GM12873 (cell line): ENCODE measurements around the gene ALPI.

Experiments used
- CTCF ChIP-seq: IDR thresholded peaks from 2 replicates; pipeline ENCODE4 v1.5.1; 2012; ENCODE audit warnings: low read depth, mild to moderate bottlenecking, moderate library complexity, low read length, control low read depth; ENCODE audit not compliant: insufficient read depth; ENCODE audit errors: missing control alignments

ALPI gene

DNA sequence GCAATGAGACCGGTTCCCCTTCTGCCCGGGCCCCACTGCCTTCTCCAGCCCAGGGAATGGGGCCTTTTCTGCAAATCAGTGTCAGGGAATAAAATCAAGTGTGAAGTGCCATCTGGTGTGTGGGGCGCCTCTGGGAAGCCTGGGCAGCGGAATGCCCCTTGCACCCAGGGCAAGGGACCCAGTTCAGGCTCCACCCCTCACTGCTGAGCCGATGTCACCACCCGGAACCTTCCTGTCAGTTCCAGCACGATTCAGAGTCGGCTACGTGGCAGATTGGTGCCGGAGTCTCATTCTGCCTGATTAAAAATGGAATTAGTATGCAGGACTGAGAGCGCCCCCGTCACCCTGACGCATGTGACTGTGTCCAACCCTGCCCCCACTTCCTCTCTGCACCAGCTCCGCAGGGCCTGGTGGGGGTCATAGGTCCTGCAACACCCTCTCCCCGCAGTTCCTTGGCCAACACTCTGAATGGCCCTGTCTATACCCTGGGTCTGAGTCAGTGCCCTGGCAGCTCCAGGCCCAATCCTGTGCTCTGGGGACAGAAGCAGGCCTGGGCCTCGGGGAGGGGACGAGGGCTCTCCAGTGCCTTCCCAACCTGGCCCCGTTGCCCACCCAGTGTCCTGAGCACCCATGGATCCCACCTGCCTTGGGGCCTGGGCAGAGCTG, 8.2 kb upstream of the ALPI start:
- TF ChIP-seq CTCF, result no peak

DNA sequence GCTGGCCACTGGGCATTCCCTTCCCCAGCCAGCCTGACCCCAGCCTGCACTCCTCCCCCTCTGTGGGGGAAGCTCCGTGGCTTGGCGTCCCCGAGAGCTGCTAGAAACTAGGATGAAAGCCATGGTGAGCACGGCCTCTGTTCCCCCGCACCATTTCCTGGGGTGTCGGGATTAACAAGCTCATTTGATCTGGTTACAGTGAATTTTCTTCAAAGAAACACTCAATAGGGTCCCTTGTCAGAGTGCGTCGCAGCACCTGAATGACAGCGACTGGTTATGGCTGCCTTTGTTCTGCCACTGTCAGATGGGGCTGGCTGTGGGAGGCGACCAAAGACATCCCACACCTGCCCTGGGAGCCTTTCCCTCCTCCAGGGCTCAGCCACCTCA, 7.7 kb upstream of the ALPI start:
- no peak for TF ChIP-seq CTCF

DNA sequence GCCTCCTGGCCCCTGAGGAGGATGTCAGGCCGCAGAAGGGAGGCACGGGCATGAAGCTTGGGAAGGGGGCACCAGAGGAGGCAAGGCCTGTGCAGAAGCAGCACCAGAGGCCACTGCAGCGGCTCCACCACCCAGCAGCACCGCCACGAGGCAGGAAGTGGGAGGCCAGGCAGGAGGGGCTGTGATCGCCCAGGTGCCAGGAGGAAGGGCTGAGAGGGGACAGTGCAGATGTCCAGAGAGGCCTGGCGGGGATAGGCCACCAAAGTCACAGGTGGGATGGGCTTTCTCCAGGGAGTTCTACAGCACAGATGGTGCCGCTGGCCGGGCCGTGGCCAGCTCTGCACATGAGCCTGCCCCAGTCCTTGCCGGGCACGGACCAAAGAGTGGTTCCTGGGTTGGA, 6.0 kb upstream of the ALPI start:
- no peak for TF ChIP-seq CTCF

DNA sequence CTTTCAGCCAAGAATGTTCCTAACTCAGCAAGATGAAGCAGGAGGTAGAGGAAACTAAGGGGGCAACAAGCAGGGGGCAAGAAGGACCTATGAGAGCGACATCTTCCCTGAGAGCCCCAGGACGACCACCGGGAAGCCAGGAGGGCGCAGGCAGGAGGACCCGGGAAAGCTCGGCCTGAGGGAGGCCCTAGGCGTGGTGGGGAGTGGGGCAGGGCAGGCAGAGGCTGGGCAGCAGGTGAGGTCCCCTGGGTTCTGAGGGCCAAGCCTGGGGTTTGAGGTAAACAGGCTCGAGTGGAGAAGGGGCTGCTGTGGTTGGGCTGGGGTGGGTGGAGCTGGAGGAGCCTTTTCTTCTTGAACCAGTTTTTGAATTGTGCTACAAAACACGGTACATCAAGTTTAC, 1.3 kb upstream of the ALPI start:
- no peak for TF ChIP-seq CTCF

DNA sequence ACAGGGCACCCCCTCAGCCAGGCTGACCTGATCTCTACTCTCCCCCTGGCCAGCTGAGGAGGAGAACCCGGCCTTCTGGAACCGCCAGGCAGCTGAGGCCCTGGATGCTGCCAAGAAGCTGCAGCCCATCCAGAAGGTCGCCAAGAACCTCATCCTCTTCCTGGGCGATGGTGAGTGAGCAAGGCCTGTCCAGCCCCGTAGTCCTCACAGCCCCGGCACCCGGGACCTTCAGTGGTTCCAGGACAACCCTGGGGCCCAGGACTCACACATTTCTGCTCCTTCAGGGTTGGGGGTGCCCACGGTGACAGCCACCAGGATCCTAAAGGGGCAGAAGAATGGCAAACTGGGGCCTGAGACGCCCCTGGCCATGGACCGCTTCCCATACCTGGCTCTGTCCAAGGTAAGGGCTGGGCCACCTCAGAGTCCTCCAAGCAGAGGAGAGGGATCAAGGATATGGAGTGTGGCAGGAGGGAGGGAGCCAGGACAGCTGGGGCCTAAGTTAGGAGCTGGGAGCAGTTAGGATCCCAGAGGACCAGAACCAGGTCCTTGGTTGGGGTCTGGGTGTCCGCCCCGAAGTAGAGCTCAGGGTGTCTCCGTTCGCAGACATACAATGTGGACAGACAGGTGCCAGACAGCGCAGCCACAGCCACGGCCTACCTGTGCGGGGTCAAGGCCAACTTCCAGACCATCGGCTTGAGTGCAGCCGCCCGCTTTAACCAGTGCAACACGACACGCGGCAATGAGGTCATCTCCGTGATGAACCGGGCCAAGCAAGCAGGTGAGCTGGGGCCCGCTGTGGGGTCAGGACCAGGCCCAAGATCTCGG, 555 bp downstream of the ALPI start:
- TF ChIP-seq CTCF, result no peak

DNA sequence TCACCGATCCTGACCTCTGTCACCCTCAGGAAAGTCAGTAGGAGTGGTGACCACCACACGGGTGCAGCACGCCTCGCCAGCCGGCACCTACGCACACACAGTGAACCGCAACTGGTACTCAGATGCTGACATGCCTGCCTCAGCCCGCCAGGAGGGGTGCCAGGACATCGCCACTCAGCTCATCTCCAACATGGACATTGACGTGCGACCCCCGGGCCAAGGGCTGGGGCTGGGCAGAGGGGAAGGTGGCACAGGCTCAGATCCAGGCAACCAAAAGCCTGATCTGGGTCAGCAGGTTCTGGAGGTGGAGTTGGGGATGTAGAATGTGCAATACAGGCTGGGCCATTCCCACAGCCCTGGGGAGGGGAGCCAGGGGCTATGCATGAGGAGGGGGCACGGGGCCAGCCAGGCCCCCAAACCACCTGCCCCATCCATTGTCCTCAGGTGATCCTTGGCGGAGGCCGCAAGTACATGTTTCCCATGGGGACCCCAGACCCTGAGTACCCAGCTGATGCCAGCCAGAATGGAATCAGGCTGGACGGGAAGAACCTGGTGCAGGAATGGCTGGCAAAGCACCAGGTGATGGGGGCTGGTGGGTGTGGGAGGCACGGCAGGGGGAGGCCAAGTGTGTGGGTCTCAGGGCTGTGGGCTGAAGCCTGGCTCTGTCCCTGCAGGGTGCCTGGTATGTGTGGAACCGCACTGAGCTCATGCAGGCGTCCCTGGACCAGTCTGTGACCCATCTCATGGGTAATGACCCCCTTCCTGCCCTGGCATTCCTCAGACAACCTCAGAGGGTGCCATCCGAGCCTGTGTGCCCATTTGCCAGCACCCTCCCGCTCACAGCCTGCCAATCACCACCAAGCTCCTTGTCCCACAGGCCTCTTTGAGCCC, 1.4 kb downstream of the ALPI start:
- no peak for TF ChIP-seq CTCF

- no peak for TF ChIP-seq CTCF
Observed at GRCh38 chr2:232458051-232458660, 2.2 kb downstream of the ALPI start.
